Neural crest cell (in vitro differentiated cells): Measurements from ENCODE around the gene PCMTD2. TPM values are rescaled to one million over a fixed set of nuclear protein-coding genes. Genes with fewer than 3 reads are reported as not detected.

Experiments used
- DNase-seq: peaks from one replicate; pipeline ENCODE4 v3.0.0; 2021; ENCODE audit warnings: low read depth, mixed read lengths, low spot score
- H3K27ac Mint-ChIP-seq: one replicate; pipeline ENCODE4 v1.8.0; 2021; ENCODE audit warnings: mild to moderate bottlenecking, mixed read lengths; ENCODE audit not compliant: unreplicated experiment
- H3K27me3 Mint-ChIP-seq: 2 replicates; pipeline ENCODE4 v1.8.0; 2021; ENCODE audit warnings: low read depth, mild to moderate bottlenecking, mixed read lengths
- H3K36me3 Mint-ChIP-seq: 2 replicates; pipeline ENCODE4 v1.8.0; 2021; ENCODE audit warnings: low read depth, mild to moderate bottlenecking, mixed read lengths
- H3K4me1 Mint-ChIP-seq: 2 replicates; pipeline ENCODE4 v1.8.0; 2021; ENCODE audit warnings: mixed read lengths
- H3K4me3 Mint-ChIP-seq: one replicate; pipeline ENCODE4 v1.8.0; 2021; ENCODE audit warnings: mild to moderate bottlenecking, mixed read lengths
- H3K9me3 Mint-ChIP-seq: 2 replicates; pipeline ENCODE4 v1.8.0; 2021; ENCODE audit warnings: mixed read lengths
- CTCF ChIP-seq: fragments of 200-600 bp; sonication (generic); conservative IDR thresholded peaks from 2 replicates; pipeline ENCODE4 v1.5.0; 2021; ENCODE audit warnings: antibody characterized with exemption, mild to moderate bottlenecking
- total RNA-seq: library from RNA; stranded (reverse); gene quantifications from 2 replicates; pipeline ENCODE4 v1.2.1, GENCODE V29; 2021

The PCMTD2 gene
- total RNA-seq, 1 donor from 2014 or later = 61.6 TPM

GRCh38 chr20:64229507-64230061, 26.0 kb upstream of the PCMTD2 start:
- H3K9me3 Mint-ChIP-seq = no peaks in the 10 kb centered on the region
- TF ChIP-seq CTCF = no peak
- H3K4me1 Mint-ChIP-seq = peaks cover 20% of the 10 kb centered on the region
- peak overlapping the region; percentile 86 for H3K27ac Mint-ChIP-seq
- no peaks in the 10 kb centered on the region for H3K27me3 Mint-ChIP-seq
- H3K4me3 Mint-ChIP-seq = no peak overlapping the region
- no peaks in the 10 kb centered on the region for H3K36me3 Mint-ChIP-seq
- DNase-seq = no peak

GRCh38 chr20:64230461-64231145, 24.9 kb upstream of the PCMTD2 start:
- TF ChIP-seq CTCF = no peak
- Mint-ChIP-seq H3K9me3 (no peaks in the 10 kb centered on the region), H3K27me3 (no peaks in the 10 kb centered on the region), H3K4me1 (peaks cover 14% of the 10 kb centered on the region), H3K4me3 (no peak overlapping the region), H3K36me3 (no peaks in the 10 kb centered on the region), H3K27ac (no peak overlapping the region)
- DNase-seq = no peak

GRCh38 chr20:64231621-64232550, 23.7 kb upstream of the PCMTD2 start:
- DNase-seq = no peak
- TF ChIP-seq CTCF = no peak
- peaks cover 11% of the 10 kb centered on the region for H3K4me1 Mint-ChIP-seq
- H3K4me3 Mint-ChIP-seq = no peak overlapping the region
- H3K27ac Mint-ChIP-seq = no peak overlapping the region
- no peaks in the 10 kb centered on the region for H3K27me3 Mint-ChIP-seq
- H3K36me3 Mint-ChIP-seq = no peaks in the 10 kb centered on the region
- no peaks in the 10 kb centered on the region for H3K9me3 Mint-ChIP-seq

GRCh38 chr20:64232794-64233193, 22.8 kb upstream of the PCMTD2 start:
- DNase-seq = no peak
- Mint-ChIP-seq H3K4me1 (peaks cover 11% of the 10 kb centered on the region), H3K27me3 (no peaks in the 10 kb centered on the region), H3K36me3 (no peaks in the 10 kb centered on the region), H3K9me3 (no peaks in the 10 kb centered on the region), H3K4me3 (no peak overlapping the region), H3K27ac (no peak overlapping the region)
- TF ChIP-seq CTCF = no peak

GRCh38 chr20:64233725-64234124, 21.8 kb upstream of the PCMTD2 start:
- Mint-ChIP-seq H3K27ac (no peak overlapping the region), H3K27me3 (no peaks in the 10 kb centered on the region), H3K9me3 (no peaks in the 10 kb centered on the region), H3K36me3 (no peaks in the 10 kb centered on the region), H3K4me3 (no peak overlapping the region), H3K4me1 (peaks cover 11% of the 10 kb centered on the region)
- no peak for TF ChIP-seq CTCF
- DNase-seq = no peak
